ENCODE measurements around the gene BCLAF3. TPM values are rescaled to one million over a fixed set of nuclear protein-coding genes. Genes with fewer than 3 reads are reported as not detected.

Gene BCLAF3
- total and polyA plus RNA-seq, 2 of the 4 experiments (the other 2 are of a cell fraction): 1.6 TPM

DNA sequence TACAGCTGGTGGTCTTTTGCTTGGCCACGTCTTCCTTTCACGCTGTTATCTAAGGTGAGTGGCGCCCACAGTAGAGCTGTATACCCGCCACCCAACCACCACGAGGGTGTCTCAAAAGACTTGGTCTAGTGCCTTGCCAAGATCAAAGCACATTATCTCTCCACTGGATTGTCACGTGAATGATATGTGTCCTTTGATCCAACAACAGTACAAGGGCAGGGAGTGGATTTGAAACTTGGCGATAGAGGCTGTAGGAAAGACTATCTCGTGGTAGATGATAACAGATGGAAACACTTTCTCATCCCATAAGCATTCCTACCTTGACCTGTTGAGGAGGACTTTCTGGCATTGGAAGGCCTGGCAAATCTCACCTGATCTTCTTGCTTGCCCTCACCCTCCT, 37.7 kb upstream of the BCLAF3 start:
- no peak overlapping the region for H4K8ac ChIP-seq (ENCODE audit: low read depth in 2 of 2, low read length in 2 of 2)
- dilution Hi-C loops (cut with HindIII; ENCODE audit: low sequenced_read_pairs, unreplicated experiment): no loop called here
- CTCF ChIA-PET: no interaction called here
- no peak overlapping the region for H3K23ac ChIP-seq (ENCODE audit: low read depth, low read length)
- no peak overlapping the region for H2AK5ac ChIP-seq (ENCODE audit: low read depth, low read length)
- no peaks in the 10 kb centered on the region for H4K20me1 ChIP-seq (ENCODE audit: insufficient read depth, low read length)
- no peak overlapping the region for H2BK5ac ChIP-seq (ENCODE audit: low read depth, low read length, poor library complexity, severe bottlenecking)
- no peak overlapping the region for H2BK15ac ChIP-seq (ENCODE audit: low read depth, low read length)
- no peak overlapping the region for H3K4me3 ChIP-seq (ENCODE audit: insufficient read depth, low read depth, low read length)
- no peak overlapping the region for H3K4ac ChIP-seq (ENCODE audit: low read depth, low read length)
- H3K4me1 ChIP-seq (ENCODE audit: control insufficient read depth, insufficient read depth, low read length): no peaks in the 10 kb centered on the region
- no peaks in the 10 kb centered on the region for H3K9me1 ChIP-seq (ENCODE audit: insufficient read depth, low read length)
- POLR2A ChIA-PET (ENCODE audit: unreplicated experiment): no interaction called here
- H3K36me3 ChIP-seq (ENCODE audit: control insufficient read depth, insufficient read depth, low read length): no peaks in the 10 kb centered on the region
- no peak overlapping the region for H3K27ac ChIP-seq (ENCODE audit: insufficient read depth, low read length)
- in situ Hi-C loops (cut with MboI; ENCODE audit: low sequenced_read_pairs): no loop called here
- ATAC-seq (ENCODE audit: low read depth) (no peak), DNase-seq (no peak)
- no peak overlapping the region for H3K56ac ChIP-seq (ENCODE audit: extremely low read depth, insufficient read depth, low read length)
- no TSS peak for BruUV-seq (replicated peaks)
- H2AK9ac ChIP-seq (replicated peaks; ENCODE audit: low read depth, low read length, poor library complexity): no peak overlapping the region
- H3K18ac ChIP-seq (ENCODE audit: low read depth, low read length): no peak overlapping the region
- H2AFZ ChIP-seq (replicated peaks; ENCODE audit: low read length, poor library complexity): no peak overlapping the region
- H3K4me2 ChIP-seq (ENCODE audit: low read depth, low read length): no peak overlapping the region
- H3K14ac ChIP-seq (replicated peaks; ENCODE audit: low read depth, low read length): no peak overlapping the region
- no peak overlapping the region for H2BK20ac ChIP-seq (ENCODE audit: low read depth, low read length)
- H4K5ac ChIP-seq (ENCODE audit: low read depth, low read length): no peak overlapping the region
- no peaks in the 10 kb centered on the region for H3K79me1 ChIP-seq (ENCODE audit: low read depth in 1 of 2, low read length in 2 of 2)
- no peak overlapping the region for H2BK120ac ChIP-seq (ENCODE audit: low read depth, low read length)
- no peak overlapping the region for H4K91ac ChIP-seq (ENCODE audit: insufficient read depth, low read depth, low read length)
- H3K9ac ChIP-seq (ENCODE audit: low read depth, low read length): no peak overlapping the region
- H3K27me3 ChIP-seq (ENCODE audit: control insufficient read depth, insufficient read depth, low read length): peaks cover 11% of the 10 kb centered on the region
- TF ChIP-seq FOS (IDR thresholded peaks at IDR 0.05; ENCODE audit: low read depth, low read length) (no peak), MXI1 (IDR thresholded peaks at IDR 0.05; ENCODE audit: borderline replicate concordance, low read depth, low read length) (no peak), BHLHE40 (IDR thresholded peaks at IDR 0.05; ENCODE audit: low read depth, low read length) (no peak), CHD1 (IDR thresholded peaks at IDR 0.05; ENCODE audit: low read depth, low read length) (no peak), NFE2L2 (IDR thresholded peaks at IDR 0.05; ENCODE audit: low read depth, low read length) (no peak), MAFK (IDR thresholded peaks at IDR 0.05; ENCODE audit: low read depth, low read length) (no peak), MAZ (IDR thresholded peaks at IDR 0.05; ENCODE audit: borderline replicate concordance, low read depth, low read length) (no peak), RFX5 (IDR thresholded peaks at IDR 0.05; ENCODE audit: low read depth, low read length) (no peak), POLR2A (IDR thresholded peaks at IDR 0.05; ENCODE audit: low read depth, low read length) (no peak), RAD21 (IDR thresholded peaks at IDR 0.05; ENCODE audit: low read length) (no peak), CEBPB (IDR thresholded peaks at IDR 0.05; ENCODE audit: low read depth, low read length) (no peak), RCOR1 (IDR thresholded peaks at IDR 0.05; ENCODE audit: insufficient replicate concordance, low read length) (no peak), SMC3 (IDR thresholded peaks at IDR 0.05; ENCODE audit: low read depth, low read length) (no peak)
- TF ChIP-seq, protein P1, sequence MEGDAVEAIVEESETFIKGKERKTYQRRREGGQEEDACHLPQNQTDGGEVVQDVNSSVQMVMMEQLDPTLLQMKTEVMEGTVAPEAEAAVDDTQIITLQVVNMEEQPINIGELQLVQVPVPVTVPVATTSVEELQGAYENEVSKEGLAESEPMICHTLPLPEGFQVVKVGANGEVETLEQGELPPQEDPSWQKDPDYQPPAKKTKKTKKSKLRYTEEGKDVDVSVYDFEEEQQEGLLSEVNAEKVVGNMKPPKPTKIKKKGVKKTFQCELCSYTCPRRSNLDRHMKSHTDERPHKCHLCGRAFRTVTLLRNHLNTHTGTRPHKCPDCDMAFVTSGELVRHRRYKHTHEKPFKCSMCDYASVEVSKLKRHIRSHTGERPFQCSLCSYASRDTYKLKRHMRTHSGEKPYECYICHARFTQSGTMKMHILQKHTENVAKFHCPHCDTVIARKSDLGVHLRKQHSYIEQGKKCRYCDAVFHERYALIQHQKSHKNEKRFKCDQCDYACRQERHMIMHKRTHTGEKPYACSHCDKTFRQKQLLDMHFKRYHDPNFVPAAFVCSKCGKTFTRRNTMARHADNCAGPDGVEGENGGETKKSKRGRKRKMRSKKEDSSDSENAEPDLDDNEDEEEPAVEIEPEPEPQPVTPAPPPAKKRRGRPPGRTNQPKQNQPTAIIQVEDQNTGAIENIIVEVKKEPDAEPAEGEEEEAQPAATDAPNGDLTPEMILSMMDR (conservative IDR thresholded peaks at IDR 0.05; ENCODE audit: low read depth, low read length): no peak
- TF ChIP-seq, protein P2, sequence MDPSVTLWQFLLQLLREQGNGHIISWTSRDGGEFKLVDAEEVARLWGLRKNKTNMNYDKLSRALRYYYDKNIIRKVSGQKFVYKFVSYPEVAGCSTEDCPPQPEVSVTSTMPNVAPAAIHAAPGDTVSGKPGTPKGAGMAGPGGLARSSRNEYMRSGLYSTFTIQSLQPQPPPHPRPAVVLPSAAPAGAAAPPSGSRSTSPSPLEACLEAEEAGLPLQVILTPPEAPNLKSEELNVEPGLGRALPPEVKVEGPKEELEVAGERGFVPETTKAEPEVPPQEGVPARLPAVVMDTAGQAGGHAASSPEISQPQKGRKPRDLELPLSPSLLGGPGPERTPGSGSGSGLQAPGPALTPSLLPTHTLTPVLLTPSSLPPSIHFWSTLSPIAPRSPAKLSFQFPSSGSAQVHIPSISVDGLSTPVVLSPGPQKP (IDR thresholded peaks at IDR 0.05; ENCODE audit: borderline replicate concordance, low read depth, low read length): no peak
- TF ChIP-seq, protein P3, sequence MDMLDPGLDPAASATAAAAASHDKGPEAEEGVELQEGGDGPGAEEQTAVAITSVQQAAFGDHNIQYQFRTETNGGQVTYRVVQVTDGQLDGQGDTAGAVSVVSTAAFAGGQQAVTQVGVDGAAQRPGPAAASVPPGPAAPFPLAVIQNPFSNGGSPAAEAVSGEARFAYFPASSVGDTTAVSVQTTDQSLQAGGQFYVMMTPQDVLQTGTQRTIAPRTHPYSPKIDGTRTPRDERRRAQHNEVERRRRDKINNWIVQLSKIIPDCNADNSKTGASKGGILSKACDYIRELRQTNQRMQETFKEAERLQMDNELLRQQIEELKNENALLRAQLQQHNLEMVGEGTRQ (IDR thresholded peaks at IDR 0.05; ENCODE audit: low read depth, low read length): no peak
- intact Hi-C loops (cut with micrococcal nuclease): no loop called here
- no peaks in the 10 kb centered on the region; the same call in 1 of the 2 replicates for H3K9me3 ChIP-seq (ENCODE audit: control insufficient read depth, insufficient read depth, low read length)
- no CpG with 5 or more reads among the region's 8 CpGs for WGBS, 2 experiments (ENCODE audit: extremely low coverage in 2 of 2, insufficient read length in 1 of 2)
